HG03442 (cell line): ENCODE measurements around the gene LDLRAD4.
"Not testable (repeated sequence)": the region's sequence is repeated elsewhere in the genome, so short reads cannot be mapped to it uniquely, and the experiment has no call there.

Source experiments
- ATAC-seq: cut with Tn5 transposase; IDR thresholded peaks from one replicate; pipeline ENCODE4 v1.9.1; 2021; ENCODE audit warnings: mild to moderate bottlenecking, moderate library complexity; ENCODE audit not compliant: unreplicated experiment

Gene LDLRAD4

DNA sequence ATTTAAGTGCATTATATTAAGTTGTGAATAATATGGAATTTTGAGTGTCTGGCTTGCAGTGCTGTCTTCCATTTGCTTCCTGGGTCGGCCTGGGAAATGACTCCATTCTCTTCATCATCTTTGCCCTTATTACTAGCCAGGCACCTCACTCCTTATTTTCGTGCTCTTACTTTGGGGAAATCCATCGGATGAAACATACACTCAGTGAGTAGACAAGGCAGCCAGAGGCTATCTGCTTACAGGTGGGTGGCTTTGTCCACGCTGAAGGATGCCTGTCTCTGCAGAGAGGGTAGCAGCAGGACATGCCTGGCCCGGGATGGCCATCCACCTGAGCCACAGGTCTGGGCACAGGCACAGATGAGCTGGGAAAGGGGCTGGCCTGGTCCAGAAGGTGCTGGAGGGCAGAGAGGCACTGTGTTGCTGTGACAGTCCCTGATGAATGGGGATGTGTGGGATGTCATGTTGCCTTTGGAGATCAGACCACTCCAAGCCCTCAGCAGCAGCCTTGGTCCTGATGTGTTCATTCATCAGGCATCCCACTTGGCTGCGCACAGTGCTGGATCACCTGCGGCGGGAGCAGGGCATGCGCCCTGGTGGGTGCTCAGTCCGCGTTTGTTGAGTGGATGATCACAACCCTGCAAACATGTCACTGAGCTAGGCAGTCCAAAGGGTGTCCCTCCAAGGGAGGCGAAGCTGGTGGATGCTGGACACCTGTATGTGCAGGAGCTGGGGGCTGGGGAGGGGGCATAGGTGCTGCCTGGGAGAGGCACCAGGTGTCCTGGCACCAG is 236.0 kb downstream of the LDLRAD4 start:
- ATAC-seq, result no peak

DNA sequence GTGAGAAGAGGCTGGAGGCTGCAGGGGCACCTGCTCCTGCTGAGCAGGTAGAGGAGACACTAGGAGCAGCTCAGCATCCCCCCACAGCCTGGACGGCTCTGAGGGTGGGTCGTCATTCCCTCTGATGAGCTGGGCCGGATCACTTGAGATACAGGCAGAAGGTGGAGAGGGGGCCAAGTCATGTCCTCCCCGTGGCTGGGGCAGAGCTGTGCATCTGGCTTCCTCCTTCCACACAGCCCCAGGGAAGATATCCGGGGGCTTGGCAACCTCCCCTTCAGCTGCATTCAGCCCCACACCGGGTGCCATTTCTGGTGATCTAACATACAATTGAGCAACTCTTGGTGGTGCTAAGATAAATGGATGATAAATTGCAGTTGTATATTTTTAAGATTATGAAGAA is 236.9 kb downstream of the LDLRAD4 start:
- no peak for ATAC-seq

DNA sequence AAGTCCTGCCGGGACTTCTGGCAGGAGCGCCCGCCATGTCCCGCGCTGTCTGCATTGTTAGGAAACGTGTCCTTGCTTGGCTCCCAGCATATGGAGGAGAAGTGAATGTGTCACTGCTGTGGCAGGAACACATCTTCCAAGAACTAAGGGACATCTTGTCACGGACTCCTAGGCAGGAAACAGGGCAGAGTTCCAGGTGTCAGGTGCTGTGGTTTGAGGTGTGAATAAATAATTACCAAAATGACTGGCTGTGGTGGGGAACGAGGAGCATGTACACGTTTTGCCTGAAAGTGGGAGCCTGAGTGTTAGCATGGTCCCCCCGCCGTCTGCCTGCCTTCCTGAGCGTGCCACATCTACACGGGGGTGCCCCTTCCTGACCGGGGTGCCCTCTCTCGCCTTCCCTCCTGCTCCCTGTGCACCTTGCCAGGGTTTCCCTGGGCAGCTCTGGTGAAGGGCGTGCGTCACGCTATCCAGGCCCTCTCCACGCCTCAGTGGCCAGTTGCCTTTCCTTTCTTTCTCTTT is 237.5 kb downstream of the LDLRAD4 start:
- peak; percentile 70 for ATAC-seq

DNA sequence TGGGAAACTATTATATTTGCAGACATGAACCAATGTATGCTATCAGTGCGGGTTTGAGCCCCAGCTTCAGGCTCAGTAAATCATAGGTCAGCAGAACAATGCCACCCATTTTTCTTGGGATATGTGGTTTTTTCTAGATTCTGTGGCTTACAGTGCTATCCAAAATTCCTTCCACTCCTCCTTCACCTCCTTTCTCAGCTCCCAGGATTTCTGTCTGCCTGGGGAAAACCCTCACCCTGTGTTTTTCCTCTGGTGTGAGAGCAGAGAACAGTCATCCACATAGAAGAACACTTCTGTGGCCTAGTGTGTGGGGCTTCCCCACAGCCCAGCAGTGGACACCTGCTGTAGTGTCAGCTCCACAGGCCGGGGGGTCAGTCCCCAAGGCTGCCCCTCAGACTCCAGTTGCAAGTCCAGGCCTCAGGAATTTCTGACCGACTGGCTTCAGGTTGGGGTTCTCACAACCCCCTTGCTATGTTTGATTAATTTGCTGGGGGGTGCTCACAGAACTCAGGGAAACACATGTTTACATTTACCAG is 238.2 kb downstream of the LDLRAD4 start:
- ATAC-seq, result no peak

DNA sequence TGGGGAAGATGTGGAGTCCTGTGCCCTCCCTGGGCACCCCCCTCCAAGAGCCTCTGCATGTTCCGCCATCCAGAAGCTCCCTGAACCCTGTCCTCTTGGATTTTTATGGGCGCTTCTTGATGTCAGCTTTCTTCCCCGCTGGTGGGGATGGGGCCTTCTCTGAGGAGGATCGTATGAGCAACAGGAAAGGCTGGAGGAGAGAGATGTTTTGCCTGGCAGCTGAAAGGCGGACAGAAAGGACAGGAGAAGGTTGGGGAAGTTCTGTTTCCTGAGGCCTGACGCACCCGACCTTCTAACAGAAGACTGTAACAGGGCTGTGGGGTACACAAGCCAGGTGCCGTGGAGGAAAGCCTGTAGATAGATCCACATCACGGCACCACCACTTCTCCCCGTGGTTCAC is 238.8 kb downstream of the LDLRAD4 start:
- no peak for ATAC-seq

DNA sequence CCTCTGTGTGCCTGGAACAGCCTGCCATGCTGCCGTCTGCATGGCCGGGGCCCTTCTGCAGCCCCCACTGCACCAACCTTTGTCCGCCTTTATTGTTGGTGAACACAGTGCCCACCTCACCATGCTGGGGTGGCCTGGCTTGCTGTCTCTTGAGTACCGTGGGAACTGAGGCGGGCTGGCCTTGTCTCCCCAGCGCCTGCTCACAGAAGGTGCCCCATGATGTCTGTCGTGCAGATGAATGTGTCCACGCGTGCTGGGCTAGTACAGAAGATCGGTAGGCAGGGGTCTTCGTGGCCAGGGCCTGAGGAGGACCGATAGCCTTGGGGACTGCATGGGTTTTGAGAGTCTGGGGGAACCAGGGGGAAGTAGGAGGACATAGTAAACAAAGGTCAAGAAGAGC is 242.4 kb downstream of the LDLRAD4 start:
- ATAC-seq, result no peak

DNA sequence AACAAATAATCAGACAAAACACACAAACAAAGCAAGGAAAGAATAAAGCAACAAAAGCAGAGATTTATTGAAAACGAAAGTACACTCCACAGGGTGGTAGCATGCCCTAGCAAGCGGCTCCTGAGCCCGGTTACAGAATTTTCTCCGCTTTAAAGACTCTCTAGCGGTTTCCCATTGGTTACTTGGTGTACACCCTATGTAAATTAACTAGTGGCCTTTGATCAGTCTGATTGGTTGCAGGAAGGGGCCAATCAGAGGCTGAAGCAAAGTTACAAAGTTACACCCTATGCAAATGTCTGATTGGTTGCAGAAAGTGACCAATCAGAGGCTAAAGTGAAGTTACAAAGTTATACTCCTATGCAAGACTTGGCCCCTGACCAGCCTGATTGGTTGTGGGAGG is 242.9 kb downstream of the LDLRAD4 start:
- ATAC-seq, result no peak

DNA sequence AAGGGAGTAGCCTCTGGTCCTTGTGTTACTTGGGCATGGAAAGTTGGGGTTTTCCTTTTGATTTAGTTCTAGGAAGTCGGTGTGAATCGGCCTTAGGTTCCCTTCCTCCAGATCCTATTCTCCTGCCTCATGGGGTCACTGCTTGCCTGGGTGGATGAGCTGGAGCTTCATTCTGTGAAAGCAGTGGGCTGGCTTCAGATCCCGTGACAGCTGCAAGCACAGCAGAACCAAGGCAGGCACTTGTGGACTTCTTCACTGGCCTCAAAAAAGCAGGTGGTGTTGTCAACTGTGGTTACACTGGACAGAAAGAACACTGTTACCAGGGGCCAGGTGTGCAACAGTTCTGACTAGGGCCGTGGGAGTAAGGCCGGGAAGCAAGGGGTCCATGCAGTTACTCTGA is 243.4 kb downstream of the LDLRAD4 start:
- ATAC-seq, result no peak

DNA sequence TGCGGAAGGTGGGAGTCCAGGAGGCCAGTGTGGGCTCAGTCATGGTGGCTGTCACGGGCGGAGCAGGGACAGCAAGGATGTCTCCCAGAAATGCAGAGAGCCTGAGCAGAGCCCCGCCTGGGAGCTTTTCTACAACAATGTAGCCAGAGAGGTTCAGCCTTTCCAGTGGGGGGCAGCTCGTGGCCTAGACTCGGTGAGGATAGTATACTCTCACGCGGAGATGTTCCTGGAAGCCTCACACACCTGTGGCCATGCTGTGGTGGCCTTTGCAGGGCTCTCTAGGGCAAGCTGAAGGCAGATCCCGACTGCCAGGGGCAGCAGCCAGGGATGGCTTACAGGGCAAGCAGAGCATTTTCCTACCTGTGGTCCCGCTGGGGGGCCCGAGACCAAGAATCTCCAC is 244.1 kb downstream of the LDLRAD4 start:
- no peak for ATAC-seq

DNA sequence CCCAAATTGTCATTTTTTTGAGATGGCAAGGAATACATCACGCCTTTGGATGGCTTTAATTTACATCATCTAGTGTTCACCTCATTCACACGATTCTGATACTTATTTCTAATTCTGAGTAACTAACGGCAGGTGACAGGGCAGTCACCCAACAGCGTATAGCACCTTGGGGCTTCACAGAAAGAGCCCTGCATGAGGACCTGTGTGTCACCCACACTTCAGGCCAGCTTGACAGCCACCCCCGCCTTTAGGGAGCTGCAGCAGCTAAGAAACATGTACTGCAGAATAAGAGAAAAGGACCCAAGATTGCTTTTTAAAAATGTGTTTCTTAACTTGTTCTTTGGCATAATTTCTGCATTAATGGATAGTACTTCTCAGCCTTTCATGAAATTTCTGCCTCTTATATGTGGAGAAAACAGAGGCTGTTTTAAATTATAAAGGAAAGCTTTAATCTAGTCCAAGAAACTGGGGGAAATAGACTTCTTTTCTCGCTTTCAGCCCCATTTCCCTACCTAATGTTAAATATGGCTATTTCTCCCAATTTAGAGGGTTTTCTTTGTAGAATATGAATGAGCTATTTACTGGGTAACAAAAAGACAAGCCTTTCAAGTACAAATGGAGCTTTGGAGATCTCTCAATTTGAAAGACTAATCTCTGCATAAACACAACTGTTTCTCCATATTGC is 245.1 kb downstream of the LDLRAD4 start:
- ATAC-seq, result no peak

DNA sequence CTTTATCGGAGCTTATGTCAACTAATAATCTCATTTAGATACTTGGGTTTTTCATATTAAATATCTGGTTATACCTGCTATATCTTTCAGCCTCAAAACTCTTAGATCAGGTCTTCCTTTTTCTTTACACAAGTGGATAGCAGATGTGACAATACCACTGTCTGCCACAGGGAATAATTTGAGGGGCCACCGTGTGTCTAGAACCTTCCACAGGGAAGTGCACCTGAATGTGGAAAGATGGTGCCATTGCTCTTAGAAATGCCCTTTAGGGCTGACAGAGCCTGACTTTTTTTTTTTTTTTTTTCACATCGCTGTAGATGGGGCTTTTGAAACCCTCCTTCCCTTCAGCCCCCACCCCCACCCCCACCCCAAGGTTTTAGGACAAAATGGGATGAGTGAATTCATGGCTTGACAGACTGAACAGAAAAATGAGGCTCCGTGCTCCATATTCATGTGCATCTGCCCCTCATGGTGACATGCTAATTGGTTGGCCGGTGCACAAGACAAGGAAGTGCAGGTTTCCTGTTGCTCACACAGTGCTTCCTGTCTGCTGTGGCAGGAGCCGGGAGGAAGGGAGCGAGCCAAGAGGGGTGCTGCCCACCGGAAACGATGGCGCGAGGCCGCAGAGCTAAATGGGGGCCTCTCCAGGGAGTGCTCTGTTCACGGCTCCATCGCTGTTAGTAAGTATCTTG is 246.0 kb downstream of the LDLRAD4 start:
- ATAC-seq, result peak; percentile 94

DNA sequence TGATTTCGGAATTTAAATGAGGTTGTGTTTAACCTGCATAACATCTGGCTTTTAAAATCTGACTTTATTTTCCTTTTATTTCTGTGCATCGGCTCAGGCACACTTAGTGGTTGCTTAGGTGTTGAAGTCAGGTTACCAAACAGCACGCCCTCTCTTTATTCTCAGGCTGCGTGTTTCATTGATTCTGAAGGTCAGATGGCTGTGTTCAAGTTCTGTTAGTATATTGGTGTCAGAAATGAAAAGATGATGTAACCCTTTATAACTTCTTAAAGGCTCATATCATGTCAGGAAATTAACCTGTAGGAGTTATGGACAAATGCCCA is 246.5 kb downstream of the LDLRAD4 start:
- ATAC-seq, result peak; percentile 19

DNA sequence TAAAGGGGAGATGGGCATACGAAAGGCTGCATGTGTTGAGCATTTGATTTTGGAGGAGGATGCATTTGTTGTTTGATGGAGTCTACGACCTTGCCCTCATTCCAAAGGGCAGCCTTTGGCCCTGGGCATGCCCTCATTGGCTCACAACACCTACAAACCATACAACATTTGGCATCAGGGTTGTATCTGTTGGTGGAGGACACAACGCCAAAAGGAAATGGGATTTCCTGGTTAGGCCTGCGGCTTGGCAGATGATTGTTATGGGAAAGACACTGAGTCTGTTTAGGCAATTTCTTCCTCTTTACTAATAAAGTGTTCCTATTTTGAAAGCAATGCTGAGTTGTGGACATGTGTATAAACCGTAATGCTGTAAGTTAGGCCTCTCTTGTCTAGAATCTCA is 246.9 kb downstream of the LDLRAD4 start:
- ATAC-seq, result peak; percentile 9

DNA sequence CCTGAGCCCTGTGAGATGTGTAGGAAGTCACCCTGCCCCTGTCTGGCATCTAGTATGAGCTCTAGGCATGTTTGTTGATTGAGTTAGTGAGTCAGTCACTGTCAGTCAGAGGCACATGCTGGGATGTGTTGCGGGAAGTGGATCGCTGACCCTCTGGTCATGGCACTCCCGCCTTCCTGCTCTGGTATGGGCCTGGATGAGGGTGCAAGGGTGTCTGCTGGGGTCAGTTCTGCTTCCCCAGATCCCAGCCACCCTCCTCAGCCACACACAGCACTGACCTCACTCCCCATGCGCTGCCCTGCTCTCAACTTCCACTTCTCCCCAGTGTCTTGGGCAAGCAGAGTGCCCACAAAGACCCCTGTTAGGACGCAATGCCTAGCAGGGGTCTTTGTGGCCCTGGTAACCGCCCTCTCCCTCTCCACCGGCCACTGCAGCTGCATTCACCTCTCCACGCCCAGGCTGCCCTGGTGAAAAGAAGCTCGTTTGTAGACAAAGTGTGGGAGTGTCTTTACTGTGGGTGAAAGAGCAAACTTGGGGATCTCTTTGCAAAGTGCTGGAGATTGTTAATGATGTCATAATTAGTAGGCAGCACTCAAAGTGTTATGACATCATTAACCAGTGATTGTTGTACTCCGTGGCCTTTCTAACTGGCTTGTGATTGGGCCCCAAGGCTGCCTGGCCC is 252.1 kb downstream of the LDLRAD4 start:
- ATAC-seq, result no peak

DNA sequence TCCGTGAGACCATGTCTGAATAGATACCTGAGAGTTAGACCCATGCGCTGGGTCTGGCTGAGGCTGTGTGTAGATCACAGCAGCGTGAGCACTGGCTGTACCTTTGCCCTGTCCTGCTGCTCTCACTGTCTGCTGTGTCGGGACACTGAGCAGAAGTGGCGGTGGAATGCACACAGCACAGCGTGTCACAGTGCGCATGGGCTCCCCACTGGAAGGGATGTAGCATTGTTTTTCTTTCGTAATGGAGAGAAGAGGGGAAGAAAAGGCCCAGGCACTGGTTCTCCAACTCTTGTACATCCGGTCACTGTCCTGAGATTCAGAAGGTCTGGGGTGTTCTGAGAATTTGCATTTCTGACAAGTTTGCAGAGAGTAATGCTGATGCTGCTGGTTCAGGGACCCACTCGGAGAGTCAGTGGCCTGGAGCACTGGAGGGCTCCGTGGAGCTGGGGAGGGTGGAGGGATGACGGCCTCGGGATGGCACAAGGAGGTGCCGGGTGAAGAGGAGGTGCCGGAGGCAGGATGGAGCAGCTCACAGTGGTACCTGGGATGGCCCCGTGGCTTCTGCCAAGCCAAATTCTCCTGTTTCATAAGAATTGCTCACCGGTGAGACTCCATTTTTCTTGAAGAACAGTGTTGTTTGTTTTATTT is 252.8 kb downstream of the LDLRAD4 start:
- no peak for ATAC-seq

DNA sequence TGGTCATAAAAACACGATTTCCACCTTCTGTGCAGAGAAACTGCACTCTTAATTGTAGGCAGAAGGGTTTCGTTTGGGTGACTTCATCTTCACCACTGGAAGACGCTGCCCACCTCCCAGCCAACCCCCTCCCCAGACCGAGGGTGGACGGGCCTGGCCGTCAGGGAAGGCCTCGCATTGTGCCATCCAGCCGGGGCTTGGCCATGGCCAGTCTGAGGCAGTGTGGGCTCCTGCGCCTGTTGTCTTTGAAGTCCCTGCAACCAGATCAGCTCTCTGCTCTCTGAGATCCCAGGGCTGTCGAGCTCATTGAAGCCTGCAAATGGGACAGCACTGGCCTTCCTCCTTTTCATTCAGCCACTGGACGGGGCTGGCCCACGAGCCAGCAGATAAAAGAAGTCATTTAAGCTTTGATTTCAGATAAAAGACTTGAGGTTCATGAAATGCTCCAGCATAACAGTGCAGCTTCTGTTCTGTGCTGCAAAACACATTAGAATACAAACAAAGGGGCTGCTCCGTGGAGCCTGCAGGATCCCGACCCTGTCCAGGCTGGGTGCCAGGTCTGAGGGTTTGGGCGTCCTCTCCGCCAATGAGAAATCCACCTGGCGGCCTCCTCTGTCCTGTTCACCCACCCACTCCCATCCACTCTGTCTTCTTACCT is 253.5 kb downstream of the LDLRAD4 start:
- no peak for ATAC-seq

DNA sequence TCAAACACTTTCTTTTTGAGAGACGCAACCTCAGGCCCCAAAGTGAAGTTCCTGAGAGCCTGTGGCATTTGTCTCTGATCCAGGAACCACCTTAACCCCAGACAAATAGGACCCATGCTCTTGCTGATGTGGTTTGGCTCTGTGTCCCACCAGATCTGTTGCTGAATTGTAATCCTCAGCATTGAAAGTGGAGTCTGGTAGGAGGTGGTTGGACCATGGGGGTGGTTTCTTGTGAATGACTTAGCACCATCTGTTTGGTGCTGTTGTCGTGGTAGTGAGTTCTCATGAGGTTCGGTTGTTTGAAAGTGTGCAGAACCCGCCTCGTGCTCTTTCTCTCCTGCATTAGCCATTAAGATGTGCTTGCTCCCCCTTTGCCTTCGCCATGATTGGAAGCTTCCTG is 255.2 kb downstream of the LDLRAD4 start:
- no peak for ATAC-seq

DNA sequence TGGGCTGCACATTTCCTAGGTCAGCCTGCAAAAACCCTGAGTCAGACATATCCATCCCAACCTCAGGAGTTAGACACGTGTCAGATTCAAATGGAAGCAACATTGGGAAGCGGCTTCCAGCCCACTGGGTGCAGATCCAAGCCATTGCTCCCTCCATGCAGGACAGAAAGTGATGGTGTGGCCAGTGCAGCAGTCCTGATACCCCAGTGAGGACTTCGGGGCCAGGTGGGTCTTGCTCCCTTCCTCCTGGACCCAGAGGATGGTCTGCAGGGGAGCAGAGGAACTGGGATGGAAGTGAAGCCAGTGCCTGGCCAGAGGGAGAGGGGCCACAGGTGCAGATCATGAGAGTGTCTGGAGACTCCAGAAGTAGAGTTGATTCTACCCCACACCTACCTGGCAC is 255.8 kb downstream of the LDLRAD4 start:
- ATAC-seq, result no peak

DNA sequence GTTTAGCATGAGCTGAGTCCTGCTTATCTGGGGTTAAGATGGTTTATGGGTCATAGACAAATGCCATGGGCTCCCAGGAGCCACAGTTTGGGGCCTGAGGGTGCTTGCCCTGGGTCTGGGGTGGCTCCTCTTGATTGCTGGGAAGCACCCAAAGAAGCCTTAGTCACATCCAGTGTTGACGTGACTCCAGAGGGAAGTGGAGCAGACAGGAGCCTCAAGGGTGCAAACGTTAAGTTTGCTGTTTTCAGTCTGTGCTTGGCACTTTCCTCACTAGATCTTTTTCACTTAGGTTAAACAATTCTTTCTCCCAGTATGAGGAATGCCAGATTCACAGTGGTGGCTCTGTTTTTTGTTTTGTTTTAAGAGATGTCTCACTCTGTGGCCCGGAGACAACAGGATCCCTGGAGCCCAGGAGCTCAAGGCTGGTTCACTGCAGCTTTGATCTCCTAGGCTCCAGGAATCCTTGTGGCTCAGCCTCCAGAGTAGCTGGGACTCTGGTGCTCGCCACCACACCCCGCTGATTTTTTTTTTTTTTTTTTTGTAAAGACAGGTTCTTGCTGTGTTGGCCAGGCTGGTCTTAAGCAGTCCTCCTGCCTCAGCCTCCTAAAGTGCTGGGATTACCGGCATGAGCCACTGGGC is 256.5 kb downstream of the LDLRAD4 start:
- no peak for ATAC-seq

DNA sequence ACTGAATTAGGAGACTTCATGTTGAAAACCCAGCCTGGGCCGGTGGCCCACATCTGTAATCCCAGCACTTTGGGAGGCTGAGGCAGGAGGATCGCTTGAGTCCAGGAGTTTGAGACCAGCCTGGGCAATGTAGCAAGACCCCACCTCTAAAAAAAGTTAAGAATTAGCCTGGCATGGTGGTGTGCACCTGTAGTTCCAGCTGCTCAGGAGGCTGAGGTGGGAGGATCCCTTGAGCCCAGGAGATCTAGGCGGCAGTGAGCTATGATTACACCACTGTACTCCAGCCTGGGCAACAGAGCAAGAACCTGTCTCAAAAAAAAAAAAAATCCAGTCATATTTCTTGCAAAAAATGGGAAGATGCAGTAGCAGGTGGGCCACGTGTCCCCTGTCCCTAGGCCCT is 257.8 kb downstream of the LDLRAD4 start:
- not testable (repeated sequence) for ATAC-seq
